H1 (cell line): Measurements from ENCODE around the gene CALCOCO2. TPM values are rescaled to one million over a fixed set of nuclear protein-coding genes. Genes with fewer than 3 reads are reported as not detected.

Experiments used
- CTCF ChIA-PET: fragments of 300-600 bp; sonication (Branson Sonifier 250); formaldehyde crosslinking; loops from one replicate; lab custom pipeline; 2021; ENCODE audit not compliant: partially characterized antibody; lab: Charles Lee
- POLR2A ChIA-PET: fragments of 300-600 bp; sonication (Branson Sonifier 250); formaldehyde crosslinking; loops from one replicate; lab custom pipeline; 2021; ENCODE audit warnings: inconsistent platforms; ENCODE audit not compliant: partially characterized antibody; lab: Charles Lee
- DNase-seq, 2 experiments: peaks; one replicate each; pipeline versions ENCODE4 v3.0.0 to v3.0.0-alpha.2; 2010 to 2022; ENCODE audit warnings: low spot score in 2 of 2, low read depth in 1 of 2, mixed read lengths in 1 of 2
- FAIRE-seq: peaks from 2 replicates; lab custom pipeline; 2011; peaks lifted over from hg19 to GRCh38; lab: Jason Lieb, UNC
- H2AFZ ChIP-seq: 2 replicates; pipeline ENCODE4 v1.8.1; 2012; ENCODE audit warnings: low read length, inconsistent platforms
- H2AK5ac ChIP-seq: 2 replicates; pipeline ENCODE4 v1.6.1; 2013; ENCODE audit warnings: low read depth, low read length
- H2BK120ac ChIP-seq: replicated peaks from 2 replicates; pipeline ENCODE3; 2013; ENCODE audit warnings: low read depth, low read length, inconsistent platforms
- H2BK12ac ChIP-seq: 2 replicates; pipeline ENCODE4 v1.6.1; 2013; ENCODE audit warnings: low read depth, low read length
- H2BK15ac ChIP-seq: 2 replicates; pipeline ENCODE4 v1.6.1; 2013; ENCODE audit warnings: low read length
- H2BK20ac ChIP-seq: 2 replicates; pipeline ENCODE4 v1.6.1; 2013; ENCODE audit warnings: low read length
- H2BK5ac ChIP-seq: 2 replicates; pipeline ENCODE4 v1.6.1; 2013; ENCODE audit warnings: low read depth, low read length
- H3K14ac ChIP-seq: 2 replicates; pipeline ENCODE4 v1.6.1; 2013; ENCODE audit warnings: inconsistent platforms; ENCODE audit not compliant: insufficient read length
- H3K18ac ChIP-seq: 2 replicates; pipeline ENCODE4 v1.6.1; 2013; ENCODE audit warnings: low read length; ENCODE audit errors: extremely low read depth
- H3K23ac ChIP-seq: 2 replicates; pipeline ENCODE4 v1.6.1; 2013; ENCODE audit warnings: inconsistent platforms; ENCODE audit not compliant: insufficient read length
- H3K23me2 ChIP-seq: 2 replicates; pipeline ENCODE4 v1.6.1; 2013; ENCODE audit warnings: low read depth, low read length
- H3K27ac ChIP-seq: 2 replicates; pipeline ENCODE4 v1.6.1; 2011; ENCODE audit warnings: low read depth, low read length, inconsistent platforms
- H3K27me3 ChIP-seq, 4 experiments: replicated peaks in 1 of 4; 1 replicate in 1 of 4; 2 replicates in 3 of 4; pipeline versions ENCODE4 v1.6.1 to v1.8.1; 2011 to 2013; ENCODE audit warnings: low read length in 3 of 4, mild to moderate bottlenecking in 3 of 4, inconsistent platforms in 2 of 4, mixed read lengths in 2 of 4, moderate library complexity in 1 of 4; ENCODE audit not compliant: control insufficient read depth in 3 of 4, insufficient read depth in 3 of 4; ENCODE audit errors: extremely low read depth in 1 of 4
- H3K36me3 ChIP-seq, 4 experiments: 2 replicates each; pipeline versions ENCODE4 v1.6.1 to v1.8.1; 2011 to 2013; ENCODE audit warnings: mild to moderate bottlenecking in 4 of 4, low read length in 3 of 4, moderate library complexity in 2 of 4, control low read depth in 1 of 4, inconsistent platforms in 1 of 4; ENCODE audit not compliant: insufficient read depth in 4 of 4, control insufficient read depth in 2 of 4
- H3K4ac ChIP-seq: replicated peaks from 2 replicates; pipeline ENCODE3; 2013; ENCODE audit warnings: low read length, low read depth, mixed read lengths, inconsistent platforms; ENCODE audit not compliant: insufficient read length
- H3K4me1 ChIP-seq, 4 experiments: replicated peaks in 1 of 4; 1 replicate in 1 of 4; 2 replicates in 3 of 4; pipeline versions ENCODE4 v1.6.1 to v1.8.1; 2011 to 2013; ENCODE audit warnings: low read length in 3 of 4, inconsistent platforms in 2 of 4, mixed read lengths in 1 of 4; ENCODE audit not compliant: insufficient read depth in 4 of 4, control insufficient read depth in 3 of 4
- H3K4me2 ChIP-seq, 2 experiments: 2 replicates each; pipeline versions ENCODE4 v1.6.1 to v1.8.1; 2011 to 2013; ENCODE audit warnings: low read depth in 2 of 2, low read length in 2 of 2, control low read depth in 1 of 2, inconsistent platforms in 1 of 2, mild to moderate bottlenecking in 1 of 2; ENCODE audit not compliant: insufficient read depth in 1 of 2
- H3K4me3 ChIP-seq, 4 experiments: fragments of 200-600, 300-600 bp in 1 of 4; sonication (generic), shearing (Covaris generic), sonication (Bioruptor Twin) in 1 of 4; 2 replicates each; pipeline versions ENCODE4 v1.5.1 to v1.8.1; 2011 to 2016; ENCODE audit warnings: low read length in 4 of 4, low read depth in 3 of 4, control low read depth in 2 of 4, inconsistent platforms in 2 of 4, mild to moderate bottlenecking in 2 of 4, mixed read lengths in 1 of 4, moderate library complexity in 1 of 4; ENCODE audit not compliant: insufficient read depth in 2 of 4; ENCODE audit errors: extremely low read depth in 1 of 4
- H3K56ac ChIP-seq: replicated peaks from 2 replicates; pipeline ENCODE3; 2013; ENCODE audit warnings: low read depth, mild to moderate bottlenecking, mixed read lengths, low read length, inconsistent platforms; ENCODE audit not compliant: insufficient read length
- H3K79me1 ChIP-seq: 2 replicates; pipeline ENCODE4 v1.6.1; 2013; ENCODE audit warnings: low read depth, low read length, control low read depth
- H3K79me2 ChIP-seq, 2 experiments: 2 replicates each; pipeline versions ENCODE4 v1.6.1 to v1.8.1; 2012 to 2013; ENCODE audit warnings: low read length in 2 of 2, mild to moderate bottlenecking in 2 of 2, inconsistent platforms in 1 of 2; ENCODE audit not compliant: insufficient read depth in 2 of 2, control insufficient read depth in 1 of 2
- H3K9ac ChIP-seq, 4 experiments: replicated peaks in 1 of 4; 1 replicate in 1 of 4; 2 replicates in 3 of 4; pipeline versions ENCODE4 v1.6.1 to v1.8.1; 2011 to 2013; ENCODE audit warnings: low read depth in 3 of 4, low read length in 3 of 4, control low read depth in 2 of 4, mild to moderate bottlenecking in 2 of 4, moderate library complexity in 2 of 4, inconsistent platforms in 1 of 4; ENCODE audit errors: extremely low read depth in 1 of 4
- H3K9me3 ChIP-seq, 2 experiments: 2 replicates each; pipeline versions ENCODE4 v1.6.1 to v1.8.1; 2012 to 2013; ENCODE audit warnings: mild to moderate bottlenecking in 2 of 2, moderate library complexity in 2 of 2, control low read depth in 1 of 2, inconsistent platforms in 1 of 2, low read depth in 1 of 2, low read length in 1 of 2, mixed read lengths in 1 of 2; ENCODE audit not compliant: insufficient read depth in 2 of 2
- H4K20me1 ChIP-seq, 2 experiments: replicated peaks in 1 of 2; 2 replicates each; pipeline versions ENCODE3 to v1.8.1; 2011 to 2013; ENCODE audit warnings: inconsistent platforms in 2 of 2, low read length in 2 of 2, mild to moderate bottlenecking in 1 of 2; ENCODE audit not compliant: insufficient read depth in 2 of 2, control insufficient read depth in 1 of 2
- H4K5ac ChIP-seq: 2 replicates; pipeline ENCODE4 v1.6.1; 2013; ENCODE audit warnings: low read length, low read depth, mixed read lengths, inconsistent platforms; ENCODE audit not compliant: insufficient read length
- H4K8ac ChIP-seq: 2 replicates; pipeline ENCODE4 v1.8.0; 2013; ENCODE audit warnings: mild to moderate bottlenecking, moderate library complexity, low read length, inconsistent platforms; ENCODE audit not compliant: insufficient read depth; ENCODE audit errors: extremely low read depth
- H4K91ac ChIP-seq: replicated peaks from 2 replicates; pipeline ENCODE3; 2013; ENCODE audit warnings: low read length, mixed read lengths, inconsistent platforms; ENCODE audit not compliant: insufficient read length
- EZH2 ChIP-seq: fragments of 200-600 bp; sonication (generic); IDR thresholded peaks from 2 replicates; pipeline ENCODE4 v1.7.1; 2012; ENCODE audit warnings: low read depth, mild to moderate bottlenecking, moderate library complexity, low read length, inconsistent platforms; ENCODE audit not compliant: severe bottlenecking
- NRF1 ChIP-seq: IDR thresholded peaks from 2 replicates; pipeline ENCODE4 v1.6.1; 2011; ENCODE audit warnings: mild to moderate bottlenecking, low read depth, low read length, improper control_type of control experiment
- POLR2A ChIP-seq, 2 experiments: IDR thresholded peaks; 1 replicate in 1 of 2; 2 replicates in 1 of 2; pipeline ENCODE4 v1.6.1; 2011; ENCODE audit warnings: low read depth in 2 of 2, low read length in 2 of 2, mild to moderate bottlenecking in 2 of 2; ENCODE audit errors: control extremely low read depth in 1 of 2
- RAD21 ChIP-seq, 2 experiments: IDR thresholded peaks in 1 of 2; conservative IDR thresholded peaks in 1 of 2; 2 replicates each; pipeline ENCODE4 v1.6.1; 2011; ENCODE audit warnings: low read depth in 2 of 2, low read length in 2 of 2, improper control_type of control experiment in 1 of 2, inconsistent platforms in 1 of 2, mild to moderate bottlenecking in 1 of 2, moderate library complexity in 1 of 2
- SIX5 ChIP-seq: IDR thresholded peaks from 2 replicates; pipeline ENCODE4 v1.6.1; 2011; ENCODE audit warnings: mild to moderate bottlenecking, low read depth, low read length
- SRF ChIP-seq: IDR thresholded peaks from 2 replicates; pipeline ENCODE4 v1.6.1; 2011; ENCODE audit warnings: mild to moderate bottlenecking, low read depth, low read length, moderate library complexity
- SUZ12 ChIP-seq: fragments of 200-600 bp; sonication (generic); IDR thresholded peaks from 2 replicates; pipeline ENCODE4 v1.6.1; 2012; ENCODE audit warnings: mild to moderate bottlenecking, inconsistent platforms, low read length, moderate library complexity, mixed read lengths
- TAF7 ChIP-seq: optimal IDR thresholded peaks from 2 replicates; pipeline ENCODE3; 2011; ENCODE audit warnings: low read depth, mild to moderate bottlenecking, inconsistent platforms, low read length, moderate library complexity, borderline replicate concordance
- YY1 ChIP-seq: IDR thresholded peaks from 2 replicates; pipeline ENCODE4 v1.6.1; 2011; ENCODE audit warnings: low read depth, mild to moderate bottlenecking, low read length
- WGBS, 2 experiments: shearing (Covaris generic) in 1 of 2; methylation state at CpG; one replicate each; pipeline versions ENCODE4 v1.1.6 to v1.1.7; 2013 to 2015; ENCODE audit warnings: low lambda C conversion rate in 2 of 2, mixed read lengths in 2 of 2, inconsistent platforms in 1 of 2, low coverage in 1 of 2, missing lambda C conversion rate in 1 of 2; ENCODE audit not compliant: insufficient replicate concordance in 2 of 2, insufficient coverage in 1 of 2, insufficient read length in 1 of 2; ENCODE audit errors: extremely low coverage in 1 of 2, missing lambda C conversion rate in 1 of 2; 5-methylcytosine and 5-hydroxymethylcytosine counted together
- polyA plus RNA-seq, 7 experiments: library from polyadenylated mRNA; depleted of rRNA in 3 of 7; stranded (reverse) in 5 of 7; unstranded in 2 of 7; fragments of >200 nt in 5 of 7; fragments of 200-250 nt in 2 of 7; gene quantifications; 1 replicate in 5 of 7; 2 replicates in 1 of 7; 4 replicates in 1 of 7; pipeline versions ENCODE4 v1.2.1 to v1.2.3, GENCODE V29; 2011 to 2013; ENCODE audit warnings: missing spikeins in 2 of 7, mixed read lengths in 2 of 7
- total RNA-seq: library from RNA; stranded (reverse); fragmentation: NEBNext Ultra II Directional; extraction: Animal tissue kit (Norgen Biotek cat#: 25700); gene quantifications from 2 replicates; pipeline ENCODE4 v1.2.1, GENCODE V29; 2021
- TF ChIP-seq, protein P1 (sequence below): IDR thresholded peaks from 2 replicates; pipeline ENCODE4 v1.6.1; 2012; ENCODE audit warnings: low read length, inconsistent platforms
- TF ChIP-seq, protein P2 (sequence below): IDR thresholded peaks from 2 replicates; pipeline ENCODE4 v1.6.1; 2011; ENCODE audit warnings: low read depth, mild to moderate bottlenecking, low read length; ENCODE audit not compliant: insufficient read depth

Gene CALCOCO2
- total and polyA plus RNA-seq, 2 of the 8 experiments (the other 6 are each of a cell fraction or from before 2014, with no cell fraction given) = 12.1 to 31.8 TPM

- Histone ChIP-seq H3K14ac (no peak overlapping the region), H4K8ac (no peak overlapping the region), H4K20me1 (no peaks in the 10 kb centered on the region), H4K5ac (no peak overlapping the region), H3K9ac (no peak overlapping the region), H3K23me2 (no peaks in the 10 kb centered on the region), H3K79me2 (no peaks in the 10 kb centered on the region), H2BK20ac (no peak overlapping the region), H3K56ac (no peak overlapping the region), H3K4me3 (no peak overlapping the region), H2BK15ac (no peak overlapping the region), H4K91ac (no peak overlapping the region), H3K79me1 (no peaks in the 10 kb centered on the region; the same call in 1 of the 2 replicates), H3K36me3 (no peaks in the 10 kb centered on the region), H2BK120ac (no peak overlapping the region), H3K23ac (no peak overlapping the region), H3K27ac (no peak overlapping the region), H3K4me1 (no peaks in the 10 kb centered on the region), H2AK5ac (no peak overlapping the region), H2AFZ (no peak overlapping the region), H3K9me3 (no peaks in the 10 kb centered on the region), H3K4ac (no peak overlapping the region), H3K27me3 (no peaks in the 10 kb centered on the region), H2BK5ac (no peak overlapping the region), H3K4me2 (no peak overlapping the region), H2BK12ac (no peak overlapping the region), H3K18ac (no peak overlapping the region)
- WGBS, 2 experiments = 92% methylated on average over 6 of the region's 6 CpGs; no CpG with 5 or more reads in 1 of the 2 experiments
- DNase-seq (no peak), FAIRE-seq (no peak)
- CTCF ChIA-PET = interaction anchor here (1.9 to 88.5 kb wide), 3 partner anchors 5 to 198 kb away, joined by 5 to 2590 read pairs (median 2590); partner anchors contain the start of genes ATP5MC1, CALCOCO2 and TTLL6
- POLR2A ChIA-PET = interaction anchor here (1.3 to 1.6 kb wide), 2 partner anchors 9 to 52 kb away, joined by 3 to 6 read pairs; partner anchors contain the start of gene TTLL6
- TF ChIP-seq EZH2 = no peak
- TF ChIP-seq POLR2A (IDR thresholded peaks at IDR 0.05; ENCODE audit: control extremely low read depth in 1 of 2, low read depth in 2 of 2, low read length in 2 of 2) = no peak
- TF ChIP-seq RAD21 (IDR thresholded peaks at IDR 0.05 in 1 of 2, conservative IDR thresholded peaks at IDR 0.05 in 1 of 2; ENCODE audit: low read depth in 2 of 2, low read length in 2 of 2) = no peak
- TF ChIP-seq, protein P1, sequence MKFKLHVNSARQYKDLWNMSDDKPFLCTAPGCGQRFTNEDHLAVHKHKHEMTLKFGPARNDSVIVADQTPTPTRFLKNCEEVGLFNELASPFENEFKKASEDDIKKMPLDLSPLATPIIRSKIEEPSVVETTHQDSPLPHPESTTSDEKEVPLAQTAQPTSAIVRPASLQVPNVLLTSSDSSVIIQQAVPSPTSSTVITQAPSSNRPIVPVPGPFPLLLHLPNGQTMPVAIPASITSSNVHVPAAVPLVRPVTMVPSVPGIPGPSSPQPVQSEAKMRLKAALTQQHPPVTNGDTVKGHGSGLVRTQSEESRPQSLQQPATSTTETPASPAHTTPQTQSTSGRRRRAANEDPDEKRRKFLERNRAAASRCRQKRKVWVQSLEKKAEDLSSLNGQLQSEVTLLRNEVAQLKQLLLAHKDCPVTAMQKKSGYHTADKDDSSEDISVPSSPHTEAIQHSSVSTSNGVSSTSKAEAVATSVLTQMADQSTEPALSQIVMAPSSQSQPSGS = no peak
- no peak for TF ChIP-seq NRF1
- TF ChIP-seq, protein P2, sequence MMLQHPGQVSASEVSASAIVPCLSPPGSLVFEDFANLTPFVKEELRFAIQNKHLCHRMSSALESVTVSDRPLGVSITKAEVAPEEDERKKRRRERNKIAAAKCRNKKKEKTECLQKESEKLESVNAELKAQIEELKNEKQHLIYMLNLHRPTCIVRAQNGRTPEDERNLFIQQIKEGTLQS = no peak
- no peak for TF ChIP-seq SRF
- TF ChIP-seq SIX5 = no peak
- no peak for TF ChIP-seq YY1
- TF ChIP-seq TAF7 = no peak
- no peak for TF ChIP-seq SUZ12
Measured at GRCh38 chr17:48869821-48870318, 39.0 kb downstream of the CALCOCO2 start.
